T-helper 2 cell treated with Interferon-gamma antibody and Interleukin-4, amounts not matched to agents 100 ng/mL and 5 ng/mL, for 36 hours (primary cell): ENCODE results near the gene SPINDOC. TPM values are rescaled to one million over a fixed set of nuclear protein-coding genes. Genes with fewer than 3 reads are reported as not detected.
"Not testable (repeated sequence)": the region's sequence is repeated elsewhere in the genome, so short reads cannot be mapped to it uniquely, and the experiment has no call there.

Experiments used
- intact Hi-C: fragments of 100-400 bp; cut with micrococcal nuclease; formaldehyde crosslinking; loops from one replicate; pipeline ENCODE4 v1.15.1; 2023
- total RNA-seq: library from RNA; stranded (reverse); gene quantifications from 2 replicates; pipeline ENCODE4 v1.2.3, GENCODE V29; 2022

The SPINDOC gene
- total RNA-seq, 1 donor from 2014 or later = 50.7 TPM

DNA sequence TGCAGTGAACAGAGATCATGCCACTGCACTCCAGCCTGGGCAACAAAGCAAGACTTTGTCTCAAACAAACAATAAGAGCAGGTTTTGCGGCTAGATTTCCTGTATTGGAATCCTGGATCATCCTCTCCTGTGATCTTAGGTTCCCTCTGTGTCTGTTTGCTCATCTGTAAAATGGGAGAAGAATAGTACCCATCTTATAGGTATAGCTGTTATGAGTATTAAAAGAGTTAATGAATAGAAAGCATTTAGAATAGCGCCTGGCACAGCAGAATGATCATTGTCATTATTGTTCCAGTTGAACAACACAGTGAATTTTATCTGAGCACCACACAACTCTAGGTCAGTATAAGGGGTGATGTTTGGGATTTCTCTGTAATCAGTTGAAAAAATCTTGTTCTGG, 36.4 kb downstream of the SPINDOC start:
- intact Hi-C loops = loop anchor here (2.0 kb wide), 1 partner anchor 17 kb away; no protein-coding TSS in a partner anchor

DNA sequence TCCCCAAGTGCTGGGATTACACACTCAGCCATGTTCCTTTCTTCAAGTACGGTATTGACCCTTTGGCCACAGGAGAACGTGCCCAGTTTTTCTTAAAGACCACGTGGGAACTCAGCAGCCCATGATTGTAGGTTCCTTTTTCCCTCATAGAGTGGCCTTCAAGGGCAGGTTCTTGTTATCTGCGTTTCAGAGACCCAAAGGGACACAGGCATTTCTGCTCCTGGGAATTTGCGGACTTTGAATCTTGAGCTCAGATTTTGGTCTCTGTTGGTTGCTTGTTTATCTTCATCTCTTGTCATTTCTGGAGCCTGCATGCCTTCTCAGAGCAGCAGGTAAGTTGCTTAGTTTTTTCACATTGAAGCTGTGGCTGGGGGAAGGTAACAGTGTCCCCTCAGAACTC, 37.7 kb downstream of the SPINDOC start:
- intact Hi-C loops = loop anchor here (2.0 kb wide), 1 partner anchor 16 kb away; no protein-coding TSS in a partner anchor

DNA sequence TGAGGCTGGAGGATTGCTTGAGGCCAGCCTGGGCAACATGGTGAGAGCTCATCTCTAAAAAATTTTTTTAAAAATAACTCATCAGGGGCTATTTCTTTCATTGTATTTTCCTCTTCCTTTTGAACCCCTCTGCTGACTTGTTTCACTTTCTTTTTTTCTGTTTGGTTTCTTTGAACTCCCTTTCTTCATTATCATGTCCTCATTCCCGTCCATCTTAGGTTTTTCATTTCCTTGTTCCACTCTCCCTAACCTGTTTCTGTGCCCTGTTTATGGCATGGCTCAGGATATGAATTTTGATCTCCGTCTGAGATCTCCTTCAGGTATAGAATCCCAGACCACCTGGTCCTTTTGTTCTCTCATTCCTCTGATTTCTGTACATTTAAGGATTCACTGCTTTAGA, 38.1 kb downstream of the SPINDOC start:
- intact Hi-C loops = loop anchor here (2.0 kb wide), 1 partner anchor 15 kb away; no protein-coding TSS in a partner anchor

DNA sequence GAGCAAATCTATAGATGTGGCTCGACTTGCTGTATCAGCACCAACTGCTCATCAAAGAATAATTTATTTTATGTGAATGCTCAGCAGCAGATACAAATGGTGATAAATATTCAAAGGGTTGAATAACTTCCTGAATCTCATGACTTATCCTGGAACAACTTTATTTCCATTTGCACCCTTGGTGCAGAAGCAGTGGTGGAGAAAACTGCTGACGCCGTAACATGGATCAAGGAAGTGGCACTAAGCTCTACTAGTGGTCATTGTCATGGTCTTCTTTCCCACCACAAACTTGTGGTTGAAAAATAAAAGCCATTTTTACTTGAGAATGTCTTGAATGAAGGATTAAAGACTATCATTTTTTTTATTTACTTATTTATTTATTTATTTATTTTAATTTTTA, 40.2 kb downstream of the SPINDOC start:
- intact Hi-C loops = no loop called here

GRCh38 chr11:63854696-63855095, 41.4 kb downstream of the SPINDOC start:
- intact Hi-C loops = no loop called here

DNA sequence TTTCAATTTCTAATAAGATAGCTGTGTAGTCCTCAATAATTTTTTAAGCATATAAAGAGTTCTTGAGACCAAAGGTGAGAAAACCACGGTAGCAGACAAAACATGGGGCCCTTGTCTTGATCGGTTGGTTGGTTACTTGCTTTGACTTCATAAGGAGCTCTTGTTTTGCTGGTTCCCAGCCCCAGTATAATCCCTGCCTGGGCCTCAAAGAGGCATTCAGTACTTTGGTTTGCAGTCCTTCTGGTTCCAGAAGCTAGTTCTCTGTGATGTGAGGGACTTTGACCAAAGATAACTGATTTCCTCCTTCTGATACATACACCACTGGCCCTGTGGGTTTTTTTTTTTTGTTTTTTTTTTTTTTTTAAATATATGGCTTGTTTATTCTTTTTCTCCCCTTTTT, 42.7 kb downstream of the SPINDOC start:
- intact Hi-C loops = no loop called here

- intact Hi-C loops = no loop called here
Measured at GRCh38 chr11:63858628-63859550, 45.6 kb downstream of the SPINDOC start.

DNA sequence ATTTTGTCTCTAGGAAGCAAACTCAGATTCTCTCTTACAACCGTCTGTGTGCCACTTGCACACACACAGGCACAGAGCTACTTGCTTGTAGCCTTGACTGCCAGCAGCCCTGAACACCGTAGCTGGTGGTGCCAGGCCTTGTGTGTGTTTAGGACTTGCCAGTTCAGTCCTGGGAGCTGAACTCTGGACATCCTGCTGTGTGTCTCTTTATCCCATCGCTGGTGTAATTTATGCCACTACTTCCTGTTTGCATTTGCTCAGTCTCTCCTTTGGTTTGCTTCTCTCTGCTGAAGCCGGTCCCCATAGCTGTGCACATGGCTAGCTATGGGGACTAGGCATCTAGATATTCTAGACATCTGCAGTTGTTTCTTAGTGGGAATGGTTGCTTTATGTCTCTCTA, 49.7 kb downstream of the SPINDOC start:
- intact Hi-C loops = no loop called here

- intact Hi-C loops = not testable (repeated sequence)
Measured at GRCh38 chr11:63863620-63864019, 50.4 kb downstream of the SPINDOC start.

- intact Hi-C loops = loop anchor here (1.0 to 2.0 kb wide), 3 partner anchors 14 to 28 kb away; no protein-coding TSS in a partner anchor
Measured at GRCh38 chr11:63866211-63866610, 53.0 kb downstream of the SPINDOC start.

DNA sequence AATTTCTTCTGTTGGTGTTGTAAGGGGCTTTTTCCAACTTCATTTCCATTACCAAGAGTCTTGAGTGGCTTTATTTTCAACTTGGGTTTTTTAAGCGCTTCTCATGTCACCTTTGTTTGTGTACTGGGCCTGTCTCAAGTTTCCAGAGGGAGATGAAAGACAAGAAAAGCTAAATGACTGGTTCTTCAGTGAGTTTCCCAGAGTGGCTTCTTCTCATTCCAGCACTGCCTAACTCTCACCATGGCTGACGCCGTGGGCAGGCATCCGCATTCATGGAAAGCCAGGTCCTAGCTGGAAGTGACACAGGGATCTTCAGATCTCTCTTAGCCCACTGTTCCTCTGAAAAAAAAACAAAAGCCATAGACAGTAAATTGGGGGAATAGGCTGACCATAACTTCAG, 54.3 kb downstream of the SPINDOC start:
- intact Hi-C loops = loop anchor here (2.0 kb wide), 1 partner anchor 17 kb away; no protein-coding TSS in a partner anchor

GRCh38 chr11:63868399-63869064, 55.3 kb downstream of the SPINDOC start:
- intact Hi-C loops = no loop called here

GRCh38 chr11:63869171-63869591, 55.9 kb downstream of the SPINDOC start:
- intact Hi-C loops = no loop called here

DNA sequence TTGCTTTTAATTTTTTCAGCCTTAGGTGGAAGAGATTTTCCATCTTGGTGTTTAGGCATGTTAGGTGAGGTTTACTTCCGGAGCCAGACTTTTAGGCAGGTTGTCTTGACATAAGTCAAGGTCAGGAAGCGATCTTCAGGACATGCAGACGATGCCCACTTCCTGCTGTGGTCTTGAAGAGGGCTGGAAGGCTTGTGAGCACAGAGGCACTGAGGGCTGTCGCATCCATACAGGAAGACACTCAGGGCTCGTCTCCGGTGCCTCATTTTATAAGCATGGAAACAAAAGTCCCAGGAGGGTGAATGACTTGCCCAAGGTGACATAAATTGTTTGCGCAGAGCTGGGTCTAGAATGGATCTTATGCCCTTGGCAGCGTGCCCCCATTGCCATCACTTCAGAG, 56.4 kb downstream of the SPINDOC start:
- intact Hi-C loops = no loop called here

DNA sequence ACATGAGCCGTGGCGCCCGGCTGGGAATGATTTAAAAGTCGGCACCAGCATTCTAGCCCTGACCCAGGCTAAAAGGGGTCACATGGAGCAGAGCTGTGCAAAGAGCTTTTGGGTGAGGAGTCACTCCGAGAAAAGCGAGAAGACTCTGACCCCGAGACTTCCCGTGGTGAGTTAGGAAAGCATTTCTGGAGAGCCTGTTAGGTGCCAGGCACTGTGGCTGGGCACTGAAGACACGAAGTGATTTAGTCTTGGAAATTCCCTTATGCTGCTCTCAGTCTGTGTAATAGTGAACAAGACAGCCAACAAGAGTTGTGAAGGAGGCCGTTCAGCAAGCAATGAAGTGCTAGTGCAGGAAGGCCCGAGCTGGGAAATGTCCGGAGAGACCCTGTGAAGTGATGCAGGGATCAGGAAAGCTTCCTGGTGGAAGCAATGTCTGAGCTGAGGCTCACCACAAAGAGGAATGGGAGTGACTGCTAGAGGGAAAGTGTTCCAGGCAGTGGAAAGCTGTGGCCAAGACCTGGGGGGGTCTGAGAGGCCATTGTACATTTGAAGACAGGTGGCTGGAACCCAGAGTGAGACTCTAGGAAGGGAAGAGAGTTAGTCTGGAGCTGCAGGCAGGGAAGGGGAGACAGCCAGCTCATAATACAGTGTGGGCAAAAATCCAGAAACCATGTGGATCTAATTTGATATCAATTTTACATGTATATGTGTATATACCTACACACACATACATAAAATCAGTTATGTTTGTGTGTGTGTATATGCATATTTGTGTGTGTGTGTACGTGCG, 57.3 kb downstream of the SPINDOC start:
- intact Hi-C loops = no loop called here

- intact Hi-C loops = loop anchor here (2.0 kb wide), 1 partner anchor 15 kb away; no protein-coding TSS in a partner anchor
Measured at GRCh38 chr11:63871962-63872799, 58.9 kb downstream of the SPINDOC start.

- intact Hi-C loops = loop anchor here (2.0 kb wide), 1 partner anchor 14 kb away; no protein-coding TSS in a partner anchor
Measured at GRCh38 chr11:63872800-63873197, 59.5 kb downstream of the SPINDOC start.

GRCh38 chr11:63873311-63873710, 60.1 kb downstream of the SPINDOC start:
- intact Hi-C loops = loop anchor here (2.0 kb wide), 1 partner anchor 13 kb away; no protein-coding TSS in a partner anchor

- intact Hi-C loops = no loop called here
Measured at GRCh38 chr11:63874511-63874910, 61.3 kb downstream of the SPINDOC start.

- intact Hi-C loops = no loop called here
Measured at GRCh38 chr11:63875506-63876065, 62.3 kb downstream of the SPINDOC start.
